Measurements from ENCODE around the gene NBAS.
"Not testable (repeated sequence)": the region's sequence is repeated elsewhere in the genome, so short reads cannot be mapped to it uniquely, and the experiment has no call there.

Gene NBAS

DNA sequence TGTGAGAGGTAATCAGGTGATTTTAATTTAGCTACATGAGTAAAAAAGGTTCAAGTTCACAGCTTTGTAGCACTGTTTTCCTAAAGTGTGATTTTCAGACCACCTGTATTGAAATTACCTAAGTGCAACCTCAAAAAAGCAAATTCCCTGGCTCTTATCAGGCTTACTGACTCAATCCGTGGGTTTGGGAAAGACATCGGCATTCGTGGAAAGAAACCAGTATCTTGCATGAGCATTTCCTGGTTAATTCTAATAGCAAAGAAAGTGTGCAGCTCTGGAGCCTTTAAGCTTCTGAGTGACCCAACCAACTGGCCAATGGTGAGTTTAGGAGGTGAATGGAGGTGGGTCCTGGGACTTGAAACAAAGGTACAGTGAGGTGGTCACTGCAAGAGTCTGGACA is 300.9 kb downstream of the NBAS start:
- no peak for DNase-seq (ENCODE audit: low read depth)

DNA sequence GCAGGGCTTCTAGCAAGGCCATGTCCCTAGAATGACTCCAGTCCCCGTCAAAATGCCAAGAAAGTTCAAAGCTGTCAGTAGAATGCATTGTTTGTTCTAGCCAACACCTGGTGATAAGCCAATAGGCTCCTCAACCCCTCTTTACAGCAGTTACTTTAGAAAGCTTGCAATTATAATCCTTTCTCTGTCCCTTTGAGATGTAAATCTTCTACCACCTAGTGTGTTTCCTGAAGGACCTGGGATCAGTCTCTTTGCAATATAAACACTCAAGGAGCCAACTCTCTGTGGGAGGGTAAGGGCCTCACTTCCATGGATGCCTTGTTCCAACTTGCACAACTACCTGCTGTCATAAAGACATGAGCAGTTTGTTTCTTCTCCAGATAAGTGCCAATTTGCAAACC is 301.8 kb downstream of the NBAS start:
- no peak for DNase-seq (ENCODE audit: low read depth)

DNA sequence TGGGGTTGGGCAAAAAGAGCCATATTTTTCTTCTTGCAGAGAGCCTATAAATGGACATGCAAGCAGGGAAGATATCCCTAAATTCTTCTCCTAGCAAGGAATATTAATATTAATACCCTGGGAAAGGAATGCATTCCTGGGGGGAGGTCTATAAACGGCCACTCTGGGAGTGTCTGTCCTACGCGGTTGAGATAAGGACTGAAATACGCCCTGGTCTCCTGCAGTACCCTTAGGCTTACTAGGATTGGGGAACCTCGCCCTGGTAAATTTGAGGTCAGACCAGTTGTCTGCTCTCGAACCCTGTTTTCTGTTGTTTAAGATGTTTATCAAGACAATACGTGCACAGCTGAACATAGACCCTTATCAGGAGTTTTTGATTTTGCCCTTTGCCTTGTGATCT is 302.7 kb downstream of the NBAS start:
- DNase-seq (ENCODE audit: low read depth) = not testable (repeated sequence)

DNA sequence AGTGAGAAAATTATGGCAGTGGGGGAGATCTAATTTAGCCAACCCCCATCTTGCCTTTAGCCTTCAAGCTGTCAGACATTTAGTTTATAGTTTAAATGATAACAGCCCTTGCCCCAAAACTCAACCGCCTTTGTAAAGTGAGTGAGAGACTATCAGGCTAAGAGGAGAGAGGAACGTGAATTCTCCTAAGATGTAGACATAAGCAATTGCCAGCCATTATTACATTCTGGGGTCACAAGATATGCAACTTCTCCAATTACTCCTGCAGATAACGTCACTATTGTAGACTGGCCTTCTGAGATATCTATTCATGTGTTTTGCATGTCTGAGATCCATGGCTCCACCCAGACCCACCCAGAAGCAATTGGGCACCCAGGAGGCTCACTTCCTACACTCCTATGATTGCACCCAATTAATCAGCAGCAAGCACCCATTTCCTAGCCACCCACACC is 307.3 kb downstream of the NBAS start:
- peak; percentile 38 for DNase-seq (ENCODE audit: low read depth)

DNA sequence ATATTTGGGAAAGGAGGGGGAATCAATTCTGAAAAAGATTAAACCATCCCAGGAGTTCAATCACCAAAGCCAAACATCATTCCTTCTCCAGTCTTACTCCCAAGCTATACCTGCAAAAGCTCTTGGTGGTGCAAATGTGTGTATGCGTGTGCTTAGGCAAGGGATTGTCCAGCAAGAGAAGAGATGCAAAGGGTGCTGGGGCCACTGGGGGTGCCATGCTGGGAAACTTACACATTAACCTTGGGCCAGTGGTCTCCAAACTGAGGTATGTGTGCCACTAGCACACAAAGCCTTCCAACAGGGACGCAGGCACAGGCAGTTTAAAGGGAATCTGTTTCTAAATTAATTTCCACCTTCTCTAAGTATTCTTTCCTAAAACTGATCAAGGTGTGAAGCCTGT is 307.9 kb downstream of the NBAS start:
- DNase-seq (ENCODE audit: low read depth) = no peak

GRCh38 chr2:15251753-15252152 is 309.4 kb downstream of the NBAS start:
- no peak for DNase-seq (ENCODE audit: low read depth)

DNA sequence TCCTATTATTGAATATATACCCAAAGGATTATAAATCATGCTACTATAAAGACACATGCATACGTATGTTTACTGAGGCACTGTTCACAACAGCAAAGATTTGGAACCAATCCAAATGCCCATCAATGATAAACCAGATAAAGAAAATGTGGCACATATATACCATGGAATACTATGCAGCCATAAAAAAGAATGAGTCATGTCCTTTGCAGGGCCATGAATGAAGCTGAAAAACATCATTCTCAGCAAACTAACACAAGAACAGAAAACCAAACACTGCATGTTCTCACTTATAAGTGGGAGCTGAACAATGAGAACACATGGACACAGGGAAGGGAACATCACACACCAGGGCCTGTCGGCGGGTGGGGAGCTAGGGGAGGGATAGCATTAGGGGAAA is 310.2 kb downstream of the NBAS start:
- DNase-seq (ENCODE audit: low read depth) = not testable (repeated sequence)

- no peak for DNase-seq (ENCODE audit: low read depth)
Observed at GRCh38 chr2:15246870-15247269, 314.3 kb downstream of the NBAS start.

DNA sequence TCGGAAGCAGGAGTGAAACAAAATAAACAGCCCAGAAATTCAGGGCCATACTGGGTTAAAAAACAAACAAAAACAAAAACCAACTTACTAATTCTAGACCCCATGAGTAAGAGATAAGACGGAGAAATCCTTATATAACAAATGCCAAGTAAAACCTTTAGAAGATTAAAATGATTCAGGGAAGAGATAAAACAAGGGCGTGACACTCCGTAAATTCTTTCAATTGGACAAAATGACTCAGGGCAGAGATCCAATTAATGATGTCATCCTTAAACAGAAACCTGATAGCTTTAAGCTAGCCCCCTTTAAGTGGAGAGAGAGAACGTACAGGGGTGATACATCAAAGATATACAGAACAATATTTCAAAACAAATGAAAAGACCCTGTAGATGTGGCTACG is 317.4 kb downstream of the NBAS start:
- no peak for DNase-seq (ENCODE audit: low read depth)

DNA sequence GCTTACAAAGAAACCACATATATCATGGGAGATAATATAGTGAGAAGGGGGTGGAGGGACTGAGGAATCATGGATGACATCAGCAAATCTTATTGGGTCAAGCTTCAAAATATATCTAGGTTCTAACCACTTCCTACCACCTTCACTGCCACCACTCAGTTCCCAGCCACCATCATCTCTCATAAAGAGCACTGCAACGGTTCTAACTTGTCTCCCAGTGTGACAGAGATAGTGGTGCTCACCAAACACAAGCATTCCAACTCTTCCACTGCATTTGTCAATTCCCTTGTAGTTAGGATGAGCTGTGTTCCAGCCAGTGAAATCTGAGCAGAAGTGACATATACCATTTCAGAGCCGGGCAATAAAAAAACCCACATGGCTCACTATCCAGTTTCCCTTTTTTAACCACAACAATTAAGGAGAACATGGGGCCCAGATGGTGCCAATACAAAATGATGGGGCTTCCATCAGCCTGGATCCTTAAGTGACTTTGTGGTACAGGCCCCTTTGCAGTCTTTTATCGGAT is 318.1 kb downstream of the NBAS start:
- DNase-seq (ENCODE audit: low read depth) = no peak

GRCh38 chr2:15241929-15242328 is 319.2 kb downstream of the NBAS start:
- no peak for DNase-seq (ENCODE audit: low read depth)

DNA sequence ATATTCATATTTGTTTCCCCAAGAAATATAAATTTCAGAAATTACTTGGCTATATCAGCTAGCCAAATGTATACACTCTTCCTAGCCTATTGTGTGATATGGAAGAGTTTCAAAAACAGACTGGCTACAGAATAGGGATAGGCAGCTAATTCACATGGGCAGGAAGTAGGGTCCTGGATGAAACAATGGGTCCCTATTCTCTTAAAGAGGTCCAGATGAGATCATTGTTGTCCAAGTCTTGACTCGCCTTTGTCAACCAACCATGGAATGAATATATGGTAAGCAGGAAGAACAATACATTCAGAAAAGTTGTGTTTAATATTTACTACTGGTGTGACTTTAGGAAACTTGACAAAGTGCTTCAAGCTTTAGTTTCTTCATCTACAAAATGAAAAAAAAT is 319.9 kb downstream of the NBAS start:
- no peak for DNase-seq (ENCODE audit: low read depth)

- DNase-seq (ENCODE audit: low read depth) = no peak
Observed at GRCh38 chr2:15238028-15238427, 323.1 kb downstream of the NBAS start.

GRCh38 chr2:15230599-15231192 is 330.4 kb downstream of the NBAS start:
- DNase-seq (ENCODE audit: low read depth) = no peak

- no peak for DNase-seq (ENCODE audit: low read depth)
Observed at GRCh38 chr2:15226661-15227060, 334.5 kb downstream of the NBAS start.

GRCh38 chr2:15225131-15225530 is 336.0 kb downstream of the NBAS start:
- no peak for DNase-seq (ENCODE audit: low read depth)

DNA sequence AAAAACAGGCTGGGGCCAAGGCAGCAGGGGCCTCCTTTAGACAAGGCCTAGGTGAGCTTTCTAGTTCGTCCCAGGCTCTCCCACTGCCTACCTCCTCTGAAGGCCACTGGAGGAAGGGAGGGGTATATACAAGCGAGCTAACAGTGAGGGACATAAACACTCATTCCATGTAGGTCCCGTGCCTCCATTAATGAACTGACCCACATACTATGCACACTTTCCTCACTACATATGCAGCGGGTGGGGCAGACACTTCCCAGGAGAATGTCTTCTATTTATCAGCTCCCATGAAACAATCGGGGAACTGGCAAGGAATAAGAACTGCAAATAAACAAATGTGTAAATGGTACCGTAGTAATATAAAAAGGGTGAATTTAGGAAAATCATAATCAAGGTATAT is 336.5 kb downstream of the NBAS start:
- DNase-seq (ENCODE audit: low read depth) = no peak

DNA sequence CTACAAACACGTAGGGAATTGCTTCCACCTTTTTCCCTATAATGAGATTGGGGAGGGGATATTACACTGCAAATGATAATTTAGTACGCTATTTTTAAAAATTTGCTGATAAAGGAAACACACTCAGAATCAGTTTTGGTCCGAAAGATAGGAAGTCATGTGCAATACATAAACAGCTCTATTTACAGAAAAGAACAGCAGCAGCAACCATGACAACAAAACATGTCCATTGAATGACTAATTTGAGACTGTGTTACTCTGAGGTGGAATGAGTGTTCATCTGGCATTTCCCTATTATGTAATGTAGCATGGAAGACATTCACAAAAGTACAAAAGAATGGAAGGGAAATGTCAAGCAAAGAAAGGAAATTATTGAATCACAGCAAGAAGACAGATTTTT is 337.2 kb downstream of the NBAS start:
- no peak for DNase-seq (ENCODE audit: low read depth)

DNA sequence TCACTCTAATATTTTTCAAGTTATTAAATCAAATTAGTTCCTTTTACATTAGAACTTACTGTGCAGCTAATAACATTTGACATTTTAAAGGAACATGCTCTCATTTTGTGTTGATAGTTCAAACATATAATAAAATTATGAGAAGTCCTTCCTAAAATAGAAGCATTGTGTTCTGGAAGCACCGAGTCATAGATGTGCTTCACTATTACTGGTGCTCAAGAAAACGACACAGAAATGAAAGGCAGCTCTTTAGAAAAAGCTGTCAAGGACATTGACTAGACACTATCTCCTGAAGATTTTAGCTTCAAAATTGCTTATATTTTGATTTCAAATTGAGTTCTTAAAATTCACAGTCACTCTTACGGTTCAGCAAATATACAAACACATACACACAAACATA is 338.3 kb downstream of the NBAS start:
- no peak for DNase-seq (ENCODE audit: low read depth)

- DNase-seq (ENCODE audit: low read depth) = no peak
Observed at GRCh38 chr2:15220603-15221002, 340.5 kb downstream of the NBAS start.

DNA sequence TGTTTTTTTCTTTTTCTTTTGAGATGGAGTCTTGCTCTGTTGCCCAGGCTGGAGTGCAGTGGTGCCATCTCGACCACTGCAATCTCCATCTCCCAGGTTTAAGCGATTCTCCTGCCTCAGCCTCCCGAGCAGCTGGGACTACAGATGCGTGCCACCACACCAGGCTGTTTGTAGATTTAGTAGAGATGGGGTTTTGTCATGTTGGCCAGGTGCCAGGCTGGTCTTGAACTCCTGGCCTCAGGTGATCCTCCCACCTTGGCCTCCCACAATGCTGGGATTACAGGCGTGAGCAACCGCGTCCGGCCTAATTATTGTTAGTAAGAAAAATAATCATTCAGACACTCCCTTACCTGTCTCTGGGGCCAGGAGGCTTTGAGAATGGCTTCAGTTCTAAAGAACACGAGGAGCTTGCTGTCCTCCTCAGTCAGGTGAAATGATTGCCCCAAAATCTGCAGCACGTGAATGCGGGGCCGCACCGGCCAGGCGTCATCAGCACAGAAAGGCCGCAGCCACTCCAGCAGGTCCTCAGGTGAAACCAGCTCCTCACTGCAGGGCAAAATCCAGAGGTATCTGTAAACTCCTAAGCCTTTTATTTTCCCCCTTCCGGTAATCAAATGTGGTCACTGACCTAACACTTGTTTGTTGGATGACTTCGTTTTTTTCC is 342.6 kb downstream of the NBAS start:
- no peak for DNase-seq (ENCODE audit: low read depth)

- DNase-seq (ENCODE audit: low read depth) = no peak
Observed at GRCh38 chr2:15212249-15212648, 348.9 kb downstream of the NBAS start.

- not testable (repeated sequence) for DNase-seq (ENCODE audit: low read depth)
Observed at GRCh38 chr2:15210542-15210941, 350.6 kb downstream of the NBAS start.

- no peak for DNase-seq (ENCODE audit: low read depth)
Observed at GRCh38 chr2:15206419-15206818, 354.7 kb downstream of the NBAS start.
